ENCODE results near the gene YAE1. TPM values are rescaled to one million over a fixed set of nuclear protein-coding genes. Genes with fewer than 3 reads are reported as not detected.

Gene YAE1
- total RNA-seq, 2 experiments from 2014 or later, result 12.1 to 16.1 TPM

DNA sequence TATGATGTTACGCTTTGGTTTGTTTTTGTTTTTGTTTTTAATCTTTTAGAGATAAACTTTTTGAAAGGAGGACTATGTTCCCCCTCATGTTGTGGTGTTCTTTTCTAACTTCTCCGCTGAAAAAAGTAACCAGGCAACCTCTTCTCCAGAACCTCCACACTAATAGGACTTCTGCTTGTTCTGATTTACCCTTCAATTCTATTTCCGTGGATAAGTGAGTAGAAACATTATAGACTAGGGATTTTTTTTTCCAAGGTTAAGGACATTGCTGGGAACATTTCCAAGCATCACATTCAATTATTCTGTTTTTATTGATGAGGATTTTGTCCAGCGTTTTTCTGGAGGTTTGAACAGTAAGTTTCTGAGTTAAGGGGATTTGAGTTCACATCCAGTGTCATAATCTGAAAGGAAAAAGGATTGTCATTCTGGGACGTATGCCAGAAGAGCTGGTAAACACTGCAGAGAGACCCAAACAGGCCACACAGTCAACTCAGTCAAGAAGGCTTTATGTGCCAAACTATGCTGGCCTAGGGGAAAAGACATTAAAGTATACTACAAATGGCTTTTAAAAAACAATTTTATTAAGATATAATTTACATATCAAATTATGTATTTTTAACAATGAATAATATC lies 28.9 kb downstream of the YAE1 start:
- H3K27ac Mint-ChIP-seq, result no peak overlapping the region
- peaks cover 31% of the 10 kb centered on the region for H3K4me1 Mint-ChIP-seq
- peaks cover 5% of the 10 kb centered on the region for H3K9me3 Mint-ChIP-seq
- POLR2A ChIA-PET, result no interaction called here
- H3K4me3 Mint-ChIP-seq, result no peak overlapping the region
- CTCF ChIA-PET, result interaction anchor here (0.6 kb wide), 1 partner anchor 161 kb away, joined by 4 read pairs; no protein-coding TSS in a partner anchor
- no peak for DNase-seq
- peaks cover 16% of the 10 kb centered on the region for H3K36me3 Mint-ChIP-seq (ENCODE audit: low read depth)
- no peaks in the 10 kb centered on the region for H3K27me3 Mint-ChIP-seq

DNA sequence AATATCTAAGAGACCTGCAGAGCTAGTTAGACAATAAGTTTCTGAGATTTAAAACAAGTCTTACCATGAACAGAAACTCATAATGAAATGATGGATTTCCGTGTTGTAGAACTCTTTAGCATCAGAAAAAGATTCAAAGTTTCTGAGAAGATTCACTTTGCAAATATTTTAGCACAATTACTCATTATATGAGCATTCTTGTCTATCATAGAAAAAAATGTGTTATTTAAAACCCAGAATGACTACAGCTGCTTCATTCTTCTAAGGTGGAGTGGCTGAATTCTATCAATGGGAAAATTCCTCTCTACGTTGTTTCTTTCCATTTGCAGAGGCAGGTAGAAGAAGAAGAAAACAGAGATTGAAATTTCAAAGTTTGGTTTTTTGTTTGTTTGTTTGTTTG lies 36.1 kb downstream of the YAE1 start:
- no peak for DNase-seq
- no peak overlapping the region for H3K27ac Mint-ChIP-seq
- peaks cover 33% of the 10 kb centered on the region for H3K4me1 Mint-ChIP-seq
- POLR2A ChIA-PET, result no interaction called here
- peaks cover 2% of the 10 kb centered on the region for H3K9me3 Mint-ChIP-seq
- CTCF ChIA-PET, result no interaction called here
- peaks cover 2% of the 10 kb centered on the region for H3K27me3 Mint-ChIP-seq
- peaks cover 3% of the 10 kb centered on the region for H3K36me3 Mint-ChIP-seq (ENCODE audit: low read depth)
- no peak overlapping the region for H3K4me3 Mint-ChIP-seq

DNA sequence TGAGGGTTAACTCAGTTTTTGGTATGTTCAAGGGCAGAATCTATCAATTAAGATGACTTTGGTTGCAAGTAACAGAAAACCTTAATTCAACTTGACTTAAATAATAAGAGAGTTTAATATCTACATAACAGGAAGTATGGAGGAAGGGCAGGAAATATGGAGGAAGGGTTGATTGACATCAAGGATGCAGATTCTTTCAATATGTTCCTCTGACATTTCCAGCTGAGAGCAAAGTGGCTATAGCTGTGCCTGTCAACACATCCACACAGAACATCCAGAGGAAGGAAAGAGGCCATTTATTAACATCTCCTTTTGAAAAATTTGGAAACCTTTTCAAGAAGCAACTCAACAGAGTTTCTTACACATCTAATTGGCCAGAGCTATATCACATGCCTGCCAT lies 37.7 kb downstream of the YAE1 start:
- CTCF ChIA-PET, result no interaction called here
- Mint-ChIP-seq H3K27ac (no peak overlapping the region), H3K4me3 (no peak overlapping the region), H3K4me1 (peaks cover 45% of the 10 kb centered on the region), H3K36me3 (ENCODE audit: low read depth) (peaks cover 3% of the 10 kb centered on the region), H3K27me3 (peaks cover 3% of the 10 kb centered on the region), H3K9me3 (peaks cover 2% of the 10 kb centered on the region)
- POLR2A ChIA-PET, result no interaction called here
- no peak for DNase-seq

DNA sequence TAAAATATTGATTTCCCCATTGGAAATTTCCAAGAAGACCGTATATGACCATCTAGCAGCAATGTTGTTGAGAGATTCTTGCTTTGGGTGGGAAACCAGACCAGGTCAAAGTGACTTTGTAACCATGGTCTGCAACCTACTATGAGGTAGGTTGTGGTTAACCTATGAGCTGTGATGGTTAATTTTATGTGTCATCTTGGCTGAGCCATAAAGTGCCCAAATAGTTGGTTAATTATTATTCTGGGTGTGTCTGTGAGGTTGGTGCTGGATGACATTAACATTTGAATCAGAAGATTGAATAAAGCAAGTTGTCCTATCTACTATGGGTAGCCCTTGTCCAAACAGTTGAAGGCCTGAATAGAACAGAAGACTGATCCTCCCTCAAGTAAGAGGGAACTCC lies 38.9 kb downstream of the YAE1 start:
- no peak overlapping the region for H3K27ac Mint-ChIP-seq
- POLR2A ChIA-PET, result no interaction called here

DNA sequence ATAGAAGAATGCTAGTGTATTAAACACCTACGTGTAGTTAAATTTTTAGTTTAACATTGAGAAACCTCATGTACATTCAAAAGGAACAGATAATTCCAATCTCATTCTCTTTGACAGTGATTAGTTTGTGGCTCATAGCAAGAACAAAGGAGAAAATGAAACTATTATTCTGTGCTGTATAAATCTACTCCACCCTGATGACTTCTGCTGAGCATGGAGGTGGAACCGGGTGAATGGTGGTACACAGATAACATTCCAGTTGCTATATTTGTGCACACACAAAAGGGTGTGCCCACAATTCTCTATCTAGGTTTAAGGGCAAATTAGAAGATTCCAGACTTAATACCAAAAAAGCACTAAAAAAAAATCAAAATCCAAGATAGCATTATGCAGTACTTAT lies 40.1 kb downstream of the YAE1 start:
- peaks cover 9% of the 10 kb centered on the region for H3K27me3 Mint-ChIP-seq
- peaks cover 2% of the 10 kb centered on the region for H3K9me3 Mint-ChIP-seq
- ChIA-PET POLR2A (no interaction called here), CTCF (no interaction called here)
- no peak for DNase-seq
- peaks cover 3% of the 10 kb centered on the region for H3K36me3 Mint-ChIP-seq (ENCODE audit: low read depth)
- H3K27ac Mint-ChIP-seq, result no peak overlapping the region
- no peak overlapping the region for H3K4me3 Mint-ChIP-seq
- peaks cover 56% of the 10 kb centered on the region for H3K4me1 Mint-ChIP-seq

More for the DNA sequence above, 38.9 kb downstream of the YAE1 start:
- Mint-ChIP-seq H3K27me3 (peaks cover 9% of the 10 kb centered on the region), H3K4me3 (no peak overlapping the region), H3K4me1 (peaks cover 54% of the 10 kb centered on the region), H3K9me3 (peaks cover 2% of the 10 kb centered on the region), H3K36me3 (ENCODE audit: low read depth) (peaks cover 3% of the 10 kb centered on the region)
- no peak for DNase-seq
- CTCF ChIA-PET, result no interaction called here

DNA sequence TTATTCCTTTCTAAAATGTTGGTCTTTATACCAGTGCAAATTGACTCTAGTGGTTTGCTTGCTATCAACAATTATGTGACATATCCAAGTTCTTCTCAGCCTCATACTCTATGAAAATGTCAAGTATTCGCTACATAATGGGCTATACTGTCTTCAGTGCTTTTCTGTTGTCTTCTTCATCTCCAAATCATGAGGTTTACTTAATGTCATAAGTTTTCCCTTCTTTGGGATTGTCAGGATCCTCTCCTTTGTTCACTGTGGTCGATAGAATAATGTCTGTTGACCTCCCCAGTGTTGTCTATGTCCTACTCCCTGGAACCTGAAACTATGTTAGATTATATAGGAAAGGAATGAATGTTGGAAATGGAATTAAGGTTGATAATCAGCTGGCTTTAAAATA lies 40.7 kb downstream of the YAE1 start:
- DNase-seq, result no peak
- ChIA-PET CTCF (no interaction called here), POLR2A (no interaction called here)
- Mint-ChIP-seq H3K9me3 (peaks cover 2% of the 10 kb centered on the region), H3K4me3 (no peak overlapping the region), H3K27ac (no peak overlapping the region), H3K36me3 (ENCODE audit: low read depth) (peaks cover 3% of the 10 kb centered on the region), H3K27me3 (peaks cover 8% of the 10 kb centered on the region), H3K4me1 (peaks cover 56% of the 10 kb centered on the region)

DNA sequence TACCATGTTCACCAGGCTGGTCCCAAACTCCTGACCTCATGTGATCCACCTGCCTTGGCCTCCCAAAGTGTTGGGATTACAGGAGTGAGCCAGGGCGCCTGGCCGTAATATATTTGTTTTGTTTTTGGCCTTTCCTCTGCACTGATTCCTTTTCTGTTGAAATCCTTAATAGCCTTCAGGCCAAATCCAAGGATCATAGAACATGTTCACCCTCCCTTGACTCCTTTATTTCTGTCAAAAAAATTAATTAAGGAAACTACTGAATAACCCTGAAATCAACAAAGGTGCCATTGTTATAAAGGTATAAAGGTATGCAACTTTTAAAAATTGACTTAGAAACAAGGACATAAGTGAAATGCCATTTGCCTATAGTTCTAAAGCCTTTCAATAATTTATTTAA lies 41.7 kb downstream of the YAE1 start:
- no peak overlapping the region for H3K27ac Mint-ChIP-seq
- ChIA-PET CTCF (no interaction called here), POLR2A (no interaction called here)
- H3K9me3 Mint-ChIP-seq, result peaks cover 2% of the 10 kb centered on the region
- DNase-seq, result no peak
- H3K27me3 Mint-ChIP-seq, result peaks cover 10% of the 10 kb centered on the region
- peaks cover 3% of the 10 kb centered on the region for H3K36me3 Mint-ChIP-seq (ENCODE audit: low read depth)
- peaks cover 56% of the 10 kb centered on the region for H3K4me1 Mint-ChIP-seq
- no peak overlapping the region for H3K4me3 Mint-ChIP-seq

DNA sequence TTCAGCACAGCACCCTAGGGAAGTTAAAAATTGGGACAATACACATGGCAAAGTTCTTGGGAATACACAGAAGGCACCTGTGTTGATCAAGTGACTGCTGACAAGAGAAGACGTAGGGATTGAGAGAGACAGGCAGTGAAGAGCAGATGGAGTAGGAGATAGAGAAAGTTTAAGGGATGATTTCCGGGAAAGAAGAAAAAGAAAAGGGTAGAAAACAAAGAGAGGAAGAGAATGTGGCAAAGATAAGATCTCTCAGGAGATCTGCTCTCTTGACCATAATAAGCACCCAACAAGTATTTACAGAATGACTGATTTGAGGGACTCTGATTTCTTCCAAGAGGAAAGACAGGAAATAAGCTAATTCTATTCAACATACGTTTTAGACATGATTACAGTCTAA lies 42.1 kb downstream of the YAE1 start:
- Mint-ChIP-seq H3K27me3 (peaks cover 10% of the 10 kb centered on the region), H3K4me3 (peak overlapping the region; percentile 14), H3K4me1 (peaks cover 56% of the 10 kb centered on the region), H3K27ac (peak overlapping the region; percentile 14), H3K36me3 (ENCODE audit: low read depth) (peaks cover 3% of the 10 kb centered on the region), H3K9me3 (peaks cover 2% of the 10 kb centered on the region)
- ChIA-PET POLR2A (no interaction called here), CTCF (interaction anchor here (2.1 kb wide), 1 partner anchor 18 kb away, joined by 6 read pairs; no protein-coding TSS in a partner anchor)
- no peak for DNase-seq

DNA sequence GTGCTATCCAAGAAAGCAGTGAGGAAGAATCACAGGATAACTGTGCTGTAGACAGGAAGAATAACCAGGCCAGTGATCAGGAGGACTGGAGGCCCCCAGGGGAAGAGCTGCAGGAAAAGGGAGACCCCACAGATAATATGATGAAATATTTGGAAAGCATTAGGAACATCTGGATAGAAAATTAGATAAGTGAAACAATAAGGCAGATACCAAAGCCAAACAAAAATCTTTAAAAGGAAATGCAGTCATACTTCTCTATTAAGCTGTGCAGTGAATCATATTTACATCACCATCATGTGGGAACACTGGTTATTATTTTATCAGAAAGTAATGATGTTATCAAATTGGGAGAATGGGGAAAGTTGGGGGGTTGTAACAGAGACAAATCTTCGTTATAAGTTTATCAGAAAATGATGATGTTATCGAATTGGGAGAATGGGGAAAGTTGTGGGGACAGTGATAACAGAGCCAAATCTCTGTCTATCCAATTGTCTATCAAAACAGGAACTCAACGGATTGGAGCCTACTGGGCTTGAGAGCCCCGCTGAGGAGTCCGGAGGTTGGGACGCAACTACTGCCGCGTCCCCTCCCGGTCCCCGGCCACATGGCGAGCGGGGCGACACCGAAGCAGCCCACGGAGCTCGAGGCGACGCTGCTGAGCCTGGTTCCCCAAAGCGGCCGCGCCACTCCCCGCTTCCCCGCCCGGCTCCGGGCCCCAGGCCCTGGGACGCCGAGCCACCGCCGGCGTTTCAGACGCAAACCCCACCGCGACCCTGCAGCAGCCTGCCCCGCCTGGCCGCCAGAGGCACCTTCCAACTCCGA lies 43.1 kb downstream of the YAE1 start:
- Mint-ChIP-seq H3K27ac (no peak overlapping the region), H3K27me3 (peaks cover 10% of the 10 kb centered on the region), H3K4me1 (peaks cover 49% of the 10 kb centered on the region), H3K9me3 (peaks cover 2% of the 10 kb centered on the region), H3K4me3 (no peak overlapping the region), H3K36me3 (ENCODE audit: low read depth) (peaks cover 3% of the 10 kb centered on the region)
- ChIA-PET CTCF (interaction anchor here (0.6 to 2.1 kb wide), 4 partner anchors 12 to 141 kb away, joined by 3 to 6 read pairs (median 4); no protein-coding TSS in a partner anchor), POLR2A (interaction anchor here (0.7 to 1.3 kb wide), 2 partner anchors 9 to 124 kb away, joined by 3 to 4 read pairs; no protein-coding TSS in a partner anchor)
- DNase-seq, result no peak

DNA sequence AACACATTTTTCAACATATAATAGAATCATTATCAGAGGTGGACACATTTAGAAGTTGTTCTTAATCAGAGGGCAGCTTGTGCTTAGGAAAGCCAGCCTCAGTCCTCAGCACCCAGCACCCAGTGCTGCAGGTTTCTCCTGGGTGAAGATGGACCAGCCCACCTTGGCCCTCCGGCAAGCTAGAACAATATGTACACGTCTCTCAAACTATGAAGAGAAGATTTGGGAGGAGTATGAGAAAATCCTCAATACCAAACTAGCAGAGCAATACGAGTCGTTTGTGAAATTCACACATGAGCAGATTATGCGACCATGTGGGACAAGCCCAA lies 43.7 kb downstream of the YAE1 start:
- Mint-ChIP-seq H3K9me3 (peaks cover 2% of the 10 kb centered on the region), H3K4me3 (no peak overlapping the region), H3K36me3 (ENCODE audit: low read depth) (peaks cover 3% of the 10 kb centered on the region), H3K4me1 (peaks cover 46% of the 10 kb centered on the region), H3K27me3 (peaks cover 10% of the 10 kb centered on the region), H3K27ac (no peak overlapping the region)
- ChIA-PET POLR2A (interaction anchor here (0.7 to 1.3 kb wide), 2 partner anchors 8 to 123 kb away, joined by 3 to 4 read pairs; no protein-coding TSS in a partner anchor), CTCF (interaction anchor here (1.1 to 2.1 kb wide), 2 partner anchors 12 to 17 kb away, joined by 3 to 6 read pairs; no protein-coding TSS in a partner anchor)
- no peak for DNase-seq

DNA sequence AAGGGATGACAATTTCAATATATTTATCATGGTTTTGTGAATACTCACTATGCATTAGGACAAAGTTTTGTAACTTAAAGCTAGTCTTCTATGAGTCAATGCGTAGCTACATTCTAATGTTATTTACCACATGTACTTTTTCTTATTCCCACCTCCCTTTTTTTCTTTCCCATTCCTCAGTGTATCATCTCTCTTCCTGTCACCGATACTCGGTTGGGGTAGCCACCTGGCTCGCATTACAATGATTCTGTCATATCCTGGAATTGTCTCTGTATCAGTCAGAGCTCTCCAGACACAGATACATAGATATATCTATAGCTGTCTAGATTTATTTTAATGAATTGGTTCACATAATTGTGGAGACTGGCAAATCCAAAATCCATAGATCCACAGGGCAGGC lies 47.4 kb downstream of the YAE1 start:
- Mint-ChIP-seq H3K27me3 (peaks cover 23% of the 10 kb centered on the region), H3K9me3 (no peaks in the 10 kb centered on the region), H3K27ac (no peak overlapping the region), H3K36me3 (ENCODE audit: low read depth) (no peaks in the 10 kb centered on the region), H3K4me3 (no peak overlapping the region), H3K4me1 (peaks cover 14% of the 10 kb centered on the region)
- no peak for DNase-seq
- CTCF ChIA-PET, result interaction anchor here (0.5 kb wide), 1 partner anchor 16 kb away, joined by 5 read pairs; no protein-coding TSS in a partner anchor
- POLR2A ChIA-PET, result no interaction called here

DNA sequence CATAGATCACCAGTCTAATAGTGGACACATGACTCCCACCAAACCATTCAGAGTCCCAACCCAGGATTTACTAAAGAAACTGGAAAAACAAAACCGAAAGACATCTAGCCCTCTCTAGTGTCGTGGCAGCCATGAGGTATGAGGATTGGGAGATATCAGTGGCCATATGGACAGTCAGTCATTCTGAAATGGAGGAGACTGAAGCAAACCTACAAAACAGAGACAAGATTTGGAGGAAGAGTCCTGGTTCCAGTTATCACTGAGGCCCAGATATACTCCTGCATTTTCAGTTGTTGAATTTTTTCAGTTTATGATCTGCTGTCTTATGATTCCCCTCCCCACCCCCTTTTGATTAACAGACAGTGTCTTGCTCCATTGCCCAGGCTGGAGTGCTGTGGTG lies 48.1 kb downstream of the YAE1 start:
- H3K4me3 Mint-ChIP-seq, result no peak overlapping the region
- no peaks in the 10 kb centered on the region for H3K36me3 Mint-ChIP-seq (ENCODE audit: low read depth)
- no peak for DNase-seq
- ChIA-PET CTCF (no interaction called here), POLR2A (no interaction called here)
- peaks cover 7% of the 10 kb centered on the region for H3K4me1 Mint-ChIP-seq
- peaks cover 18% of the 10 kb centered on the region for H3K27me3 Mint-ChIP-seq
- peak overlapping the region; percentile 55 for H3K27ac Mint-ChIP-seq
- no peaks in the 10 kb centered on the region for H3K9me3 Mint-ChIP-seq

DNA sequence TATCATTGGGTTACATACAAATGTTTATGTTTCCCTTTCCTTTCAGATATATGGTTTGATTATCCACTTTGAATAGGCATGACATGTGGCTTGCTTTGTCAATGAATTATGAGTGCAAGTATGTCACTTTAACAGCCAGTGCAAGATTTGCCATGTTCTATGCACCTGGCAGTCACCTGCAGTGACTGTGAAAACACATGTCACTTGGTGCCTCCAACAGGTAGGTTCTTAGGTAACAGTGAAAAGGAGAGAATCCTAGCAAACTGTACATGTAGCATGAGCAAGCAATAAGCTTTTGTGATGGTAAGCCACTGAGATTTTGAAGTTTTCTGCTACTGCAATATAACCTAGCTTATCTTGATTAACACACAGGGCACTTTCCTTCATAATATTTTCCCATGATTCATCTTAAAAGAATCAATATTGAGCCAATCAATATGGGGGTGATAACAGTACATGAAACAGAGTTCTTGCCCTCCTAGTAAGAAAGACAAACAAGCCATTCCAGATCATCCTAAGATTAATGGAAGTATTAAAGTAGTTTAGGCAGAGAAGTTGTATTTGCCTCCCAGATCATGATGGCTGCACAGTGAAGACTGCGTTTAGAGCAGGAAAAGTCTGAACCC lies 49.3 kb downstream of the YAE1 start:
- no peak overlapping the region for H3K27ac Mint-ChIP-seq
- ChIA-PET POLR2A (no interaction called here), CTCF (interaction anchor here (1.5 kb wide), 1 partner anchor 16 kb away, joined by 4 read pairs; no protein-coding TSS in a partner anchor)
- H3K36me3 Mint-ChIP-seq (ENCODE audit: low read depth), result no peaks in the 10 kb centered on the region
- no peaks in the 10 kb centered on the region for H3K4me1 Mint-ChIP-seq
- H3K9me3 Mint-ChIP-seq, result no peaks in the 10 kb centered on the region
- DNase-seq, result no peak
- H3K27me3 Mint-ChIP-seq, result peaks cover 16% of the 10 kb centered on the region
- H3K4me3 Mint-ChIP-seq, result no peak overlapping the region
